GM12891 (cell line): Measurements from ENCODE around the gene TMEM151A.
"Not testable (repeated sequence)": the region's sequence is repeated elsewhere in the genome, so short reads cannot be mapped to it uniquely, and the experiment has no call there.

ENCODE experiments used
- DNase-seq: peaks from one replicate; pipeline ENCODE4 v3.0.0; 2011; ENCODE audit warnings: low spot score; ENCODE audit not compliant: insufficient read length
- FAIRE-seq: peaks from 2 replicates; lab custom pipeline; 2011; peaks lifted over from hg19 to GRCh38; lab: Jason Lieb, UNC
- PAX5 ChIP-seq: IDR thresholded peaks from 2 replicates; pipeline ENCODE4 v1.6.1; 2011; ENCODE audit warnings: low read length, moderate library complexity, mild to moderate bottlenecking; ENCODE audit not compliant: insufficient read depth, severe bottlenecking
- POLR2A ChIP-seq: IDR thresholded peaks from 2 replicates; pipeline ENCODE4 v1.6.1; 2011; ENCODE audit warnings: low read depth, low read length, control low read depth
- POLR2AphosphoS5 ChIP-seq: IDR thresholded peaks from 2 replicates; pipeline ENCODE4 v1.6.1; 2011; ENCODE audit warnings: low read depth, low read length, control low read depth
- POU2F2 ChIP-seq: IDR thresholded peaks from 2 replicates; pipeline ENCODE4 v1.6.1; 2011; ENCODE audit warnings: low read depth, mild to moderate bottlenecking, control low read depth, low read length, moderate library complexity
- SPI1 ChIP-seq: IDR thresholded peaks from 2 replicates; pipeline ENCODE4 v1.6.1; 2011; ENCODE audit warnings: low read depth, low read length, control low read depth
- TAF1 ChIP-seq: IDR thresholded peaks from 2 replicates; pipeline ENCODE4 v1.6.1; 2011; ENCODE audit warnings: low read depth, low read length, control low read depth

TMEM151A gene

GRCh38 chr11:66317723-66318599 is 26.3 kb downstream of the TMEM151A start:
- TF ChIP-seq POLR2AphosphoS5 = no peak
- no peak for TF ChIP-seq POLR2A
- TF ChIP-seq TAF1 = no peak
- no peak for TF ChIP-seq PAX5
- peak; percentile 28; the same call in 1 of the 2 replicates for TF ChIP-seq SPI1
- TF ChIP-seq POU2F2 = no peak
- DNase-seq = no peak
- peak; percentile 94 for FAIRE-seq

GRCh38 chr11:66318600-66318970 is 26.9 kb downstream of the TMEM151A start:
- no peak for FAIRE-seq
- no peak for DNase-seq
- TF ChIP-seq TAF1 (no peak), SPI1 (no peak), POU2F2 (no peak), POLR2AphosphoS5 (no peak)

DNA sequence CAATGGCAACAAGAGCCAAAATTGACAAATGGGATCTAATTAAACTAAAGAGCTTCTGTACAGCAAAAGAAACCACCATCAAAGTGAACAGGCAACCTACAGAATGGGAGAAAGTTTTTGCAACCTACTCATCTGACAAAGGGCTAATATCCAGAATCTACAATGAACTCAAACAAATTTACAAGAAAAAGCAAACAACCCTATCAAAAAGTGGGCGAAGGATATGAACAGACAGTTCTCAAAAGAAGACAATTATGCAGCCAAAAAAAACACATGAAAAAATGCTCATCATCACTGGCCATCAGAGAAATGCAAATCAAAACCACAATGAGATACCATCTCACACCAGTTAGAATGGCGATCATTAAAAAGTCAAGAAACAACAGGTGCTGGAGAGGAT is 28.6 kb downstream of the TMEM151A start:
- DNase-seq, FAIRE-seq: not testable (repeated sequence)

DNA sequence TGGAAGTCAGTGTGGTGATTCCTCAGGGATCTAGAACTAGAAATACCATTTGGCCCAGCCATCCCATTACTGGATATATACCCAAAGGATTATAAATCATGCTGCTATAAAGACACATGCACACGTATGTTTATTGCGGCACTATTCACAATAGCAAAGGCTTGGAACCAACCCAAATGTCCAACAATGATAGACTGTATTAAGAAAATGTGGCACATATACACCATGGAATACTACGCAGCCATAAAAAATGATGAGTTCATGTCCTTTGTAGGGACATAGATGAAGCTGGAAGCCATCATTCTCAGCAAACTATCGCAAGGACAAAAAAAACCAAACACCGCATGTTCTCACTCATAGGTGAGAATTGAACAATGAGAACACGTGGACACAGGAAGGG is 29.1 kb downstream of the TMEM151A start:
- DNase-seq, FAIRE-seq: not testable (repeated sequence)

GRCh38 chr11:66321606-66322005 is 29.9 kb downstream of the TMEM151A start:
- FAIRE-seq = no peak

DNA sequence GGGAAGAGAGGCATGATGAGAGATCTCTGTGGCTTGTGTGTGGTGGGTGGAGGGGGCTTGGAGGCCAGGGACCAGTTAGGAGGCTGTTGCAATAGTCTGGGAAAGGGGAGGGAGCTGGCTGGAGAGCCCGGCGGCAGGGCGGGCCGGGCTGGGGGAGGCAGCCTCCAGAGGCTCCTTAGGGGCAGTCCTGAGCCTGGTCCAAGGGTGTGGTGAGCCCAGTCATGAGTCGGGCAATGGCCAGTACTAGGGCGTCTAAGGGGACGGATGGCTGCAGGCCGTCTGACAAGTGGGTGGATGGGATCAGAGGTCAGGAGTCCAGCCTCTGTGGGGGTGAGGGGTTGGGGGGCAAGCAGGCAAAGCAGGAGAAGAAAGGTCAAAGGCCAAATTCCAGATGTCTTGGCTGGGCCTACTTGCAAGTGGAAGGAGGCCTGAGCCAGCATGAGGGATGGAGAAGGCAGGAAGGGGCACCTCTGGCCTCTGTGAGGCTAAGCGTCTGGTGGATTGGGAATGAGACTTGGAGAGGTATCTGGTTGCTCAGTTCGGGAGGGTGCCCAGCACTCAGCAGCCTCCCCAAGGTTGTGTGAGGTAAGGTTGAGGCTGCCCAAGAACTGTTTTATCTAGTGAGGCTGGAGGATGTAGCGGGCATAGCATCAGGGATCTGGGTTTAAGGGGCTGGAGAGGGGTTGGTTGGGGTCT is 31.2 kb downstream of the TMEM151A start:
- no peak for FAIRE-seq
- no peak for TF ChIP-seq TAF1
- TF ChIP-seq POLR2AphosphoS5 = no peak
- no peak for TF ChIP-seq SPI1
- TF ChIP-seq PAX5 = no peak
- TF ChIP-seq POLR2A = no peak
- TF ChIP-seq POU2F2 = no peak
- DNase-seq = no peak

More at GRCh38 chr11:66321606-66322005, 29.9 kb downstream of the TMEM151A start:
- no peak for TF ChIP-seq PAX5
- no peak for TF ChIP-seq SPI1
- no peak for TF ChIP-seq POU2F2
- no peak for TF ChIP-seq TAF1
- TF ChIP-seq POLR2AphosphoS5 = no peak
- TF ChIP-seq POLR2A = no peak
- no peak for DNase-seq

DNA sequence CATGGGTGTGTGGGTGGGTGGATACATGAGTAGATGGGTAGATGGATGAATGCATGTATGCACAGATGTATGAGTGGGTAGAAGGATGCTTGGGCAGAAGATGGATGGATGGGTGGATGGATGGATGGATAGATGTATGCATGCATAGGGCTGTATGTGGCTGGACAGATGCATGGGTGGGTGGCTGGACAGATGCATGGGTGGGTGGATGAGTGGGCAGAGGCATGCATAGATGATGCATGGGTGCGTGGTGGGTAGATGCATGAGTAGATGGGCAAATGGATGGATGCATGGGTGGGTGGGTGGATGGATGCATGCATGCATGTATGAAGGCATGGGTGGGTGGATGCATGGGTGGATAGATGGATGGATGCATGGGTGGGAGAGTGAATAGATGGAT is 32.0 kb downstream of the TMEM151A start:
- no peak for FAIRE-seq
- no peak for DNase-seq
- TF ChIP-seq TAF1 (no peak), SPI1 (no peak), PAX5 (no peak), POLR2A (no peak), POLR2AphosphoS5 (no peak), POU2F2 (no peak)

DNA sequence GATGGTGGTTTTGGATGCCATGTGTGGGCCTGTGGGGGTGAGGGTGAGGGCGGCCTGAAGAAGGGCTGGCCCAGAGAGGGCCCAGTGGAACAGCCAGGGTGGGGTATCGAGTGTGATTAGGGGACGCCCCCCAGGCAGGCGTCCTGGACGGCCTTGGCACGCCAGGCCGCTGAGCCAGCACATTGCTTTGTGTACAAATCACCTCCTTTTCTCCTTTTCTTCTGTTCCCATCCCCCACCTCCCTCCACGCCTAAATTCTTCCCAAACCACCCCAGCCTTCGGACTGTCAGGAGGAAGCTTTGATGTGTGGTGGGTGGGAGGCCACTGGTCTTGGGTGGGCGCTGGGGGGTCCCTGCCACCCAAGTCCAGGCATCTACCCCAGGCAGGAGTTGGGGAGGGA is 33.0 kb downstream of the TMEM151A start:
- DNase-seq (no peak), FAIRE-seq (no peak)
- TF ChIP-seq POLR2AphosphoS5 (no peak), POU2F2 (no peak), POLR2A (no peak), PAX5 (no peak), SPI1 (no peak), TAF1 (no peak)

GRCh38 chr11:66325263-66325671 is 33.6 kb downstream of the TMEM151A start:
- DNase-seq = no peak
- no peak for TF ChIP-seq PAX5
- no peak for TF ChIP-seq POU2F2
- TF ChIP-seq SPI1 = no peak
- TF ChIP-seq TAF1 = no peak
- no peak for TF ChIP-seq POLR2A
- TF ChIP-seq POLR2AphosphoS5 = no peak
- peak; percentile 48 for FAIRE-seq
